Activated naive CD8-positive, alpha-beta T cell treated with anti-CD3 and anti-CD28 coated beads for 36 hours (primary cell): ENCODE data around the gene GATAD2A. TPM values are rescaled to one million over a fixed set of nuclear protein-coding genes. Genes with fewer than 3 reads are reported as not detected.

Experiments
- DNase-seq: peaks from one replicate; pipeline ENCODE4 v3.0.0; 2021
- H3K27ac Mint-ChIP-seq: one replicate; pipeline ENCODE4 v1.8.0; 2022; ENCODE audit warnings: mild to moderate bottlenecking, moderate library complexity, mixed read lengths
- H3K27me3 Mint-ChIP-seq: one replicate; pipeline ENCODE4 v1.8.0; 2022; ENCODE audit warnings: mild to moderate bottlenecking, mixed read lengths
- H3K36me3 Mint-ChIP-seq: one replicate; pipeline ENCODE4 v1.8.0; 2021; ENCODE audit warnings: mild to moderate bottlenecking, mixed read lengths
- H3K4me1 Mint-ChIP-seq: one replicate; pipeline ENCODE4 v1.8.0; 2021; ENCODE audit warnings: mixed read lengths
- H3K4me3 Mint-ChIP-seq: one replicate; pipeline ENCODE4 v1.8.0; 2022; ENCODE audit warnings: mild to moderate bottlenecking, moderate library complexity, mixed read lengths
- H3K9me3 Mint-ChIP-seq: one replicate; pipeline ENCODE4 v1.8.0; 2022; ENCODE audit warnings: mixed read lengths
- total RNA-seq, 2 experiments: library from RNA; stranded (reverse); gene quantifications; one replicate each; pipeline ENCODE4 v1.2.3, GENCODE V29; 2021

GATAD2A gene
- total RNA-seq, 2 experiments from 2014 or later: 196 to 202 TPM

- Mint-ChIP-seq H3K36me3 (peaks cover 22% of the 10 kb centered on the region), H3K9me3 (no peaks in the 10 kb centered on the region), H3K4me1 (peaks cover 27% of the 10 kb centered on the region), H3K27me3 (no peaks in the 10 kb centered on the region), H3K27ac (peak overlapping the region; percentile 38), H3K4me3 (no peak overlapping the region)
- DNase-seq: no peak
These were observed 117.7 kb downstream of the GATAD2A start for GRCh38 chr19:19523177-19523576.

GRCh38 chr19:19524053-19524452 is 118.6 kb downstream of the GATAD2A start:
- H3K4me1 Mint-ChIP-seq: peaks cover 27% of the 10 kb centered on the region
- no peaks in the 10 kb centered on the region for H3K27me3 Mint-ChIP-seq
- H3K36me3 Mint-ChIP-seq: peaks cover 22% of the 10 kb centered on the region
- no peak overlapping the region for H3K27ac Mint-ChIP-seq
- H3K9me3 Mint-ChIP-seq: no peaks in the 10 kb centered on the region
- no peak for DNase-seq
- no peak overlapping the region for H3K4me3 Mint-ChIP-seq

GRCh38 chr19:19525611-19526380 is 120.3 kb downstream of the GATAD2A start:
- no peaks in the 10 kb centered on the region for H3K27me3 Mint-ChIP-seq
- H3K27ac Mint-ChIP-seq: no peak overlapping the region
- DNase-seq: no peak
- peaks cover 7% of the 10 kb centered on the region for H3K36me3 Mint-ChIP-seq
- no peaks in the 10 kb centered on the region for H3K9me3 Mint-ChIP-seq
- no peak overlapping the region for H3K4me3 Mint-ChIP-seq
- H3K4me1 Mint-ChIP-seq: peaks cover 21% of the 10 kb centered on the region

- no peak for DNase-seq
- Mint-ChIP-seq H3K4me1 (peaks cover 17% of the 10 kb centered on the region), H3K27ac (no peak overlapping the region), H3K27me3 (no peaks in the 10 kb centered on the region), H3K4me3 (no peak overlapping the region), H3K36me3 (peaks cover 7% of the 10 kb centered on the region), H3K9me3 (no peaks in the 10 kb centered on the region)
These were observed 121.3 kb downstream of the GATAD2A start for GRCh38 chr19:19526581-19527370.

- Mint-ChIP-seq H3K27me3 (no peaks in the 10 kb centered on the region), H3K27ac (no peak overlapping the region), H3K36me3 (peaks cover 10% of the 10 kb centered on the region), H3K4me1 (peaks cover 19% of the 10 kb centered on the region), H3K4me3 (no peak overlapping the region), H3K9me3 (no peaks in the 10 kb centered on the region)
- DNase-seq: no peak
These were observed 121.8 kb downstream of the GATAD2A start for GRCh38 chr19:19527371-19527656.

- no peaks in the 10 kb centered on the region for H3K9me3 Mint-ChIP-seq
- H3K27ac Mint-ChIP-seq: no peak overlapping the region
- peaks cover 16% of the 10 kb centered on the region for H3K4me1 Mint-ChIP-seq
- peaks cover 7% of the 10 kb centered on the region for H3K36me3 Mint-ChIP-seq
- no peak overlapping the region for H3K4me3 Mint-ChIP-seq
- DNase-seq: no peak
- H3K27me3 Mint-ChIP-seq: no peaks in the 10 kb centered on the region
These were observed 122.5 kb downstream of the GATAD2A start for GRCh38 chr19:19527674-19528625.

GRCh38 chr19:19528721-19529490 is 123.4 kb downstream of the GATAD2A start, which contains the start of gene YJEFN3:
YJEFN3 (plus strand) TSS chr19:19528911; CDS start chr19:19528933, 22 bp downstream.
- H3K27me3 Mint-ChIP-seq: no peaks in the 10 kb centered on the region
- no peak for DNase-seq
- no peak within 1 kb of the TSS for H3K27ac Mint-ChIP-seq
- peaks cover 4% of the 10 kb centered on the region for H3K36me3 Mint-ChIP-seq
- peaks cover 14% of the 10 kb centered on the region for H3K4me1 Mint-ChIP-seq
- no peaks in the 10 kb centered on the region for H3K9me3 Mint-ChIP-seq
- H3K4me3 Mint-ChIP-seq: no peak within 1 kb of the TSS

GRCh38 chr19:19529783-19530422 is 124.4 kb downstream of the GATAD2A start:
- Mint-ChIP-seq H3K36me3 (peaks cover 4% of the 10 kb centered on the region), H3K4me1 (peaks cover 12% of the 10 kb centered on the region), H3K9me3 (no peaks in the 10 kb centered on the region), H3K27ac (no peak overlapping the region), H3K4me3 (no peak overlapping the region), H3K27me3 (no peaks in the 10 kb centered on the region)
- DNase-seq: no peak

GRCh38 chr19:19530423-19530804 is 124.9 kb downstream of the GATAD2A start:
- H3K9me3 Mint-ChIP-seq: no peaks in the 10 kb centered on the region
- peaks cover 4% of the 10 kb centered on the region for H3K36me3 Mint-ChIP-seq
- H3K27ac Mint-ChIP-seq: no peak overlapping the region
- DNase-seq: no peak
- H3K4me3 Mint-ChIP-seq: no peak overlapping the region
- H3K4me1 Mint-ChIP-seq: peaks cover 9% of the 10 kb centered on the region
- no peaks in the 10 kb centered on the region for H3K27me3 Mint-ChIP-seq

GRCh38 chr19:19530889-19531288 is 125.4 kb downstream of the GATAD2A start:
- Mint-ChIP-seq H3K36me3 (peaks cover 4% of the 10 kb centered on the region), H3K27me3 (no peaks in the 10 kb centered on the region), H3K4me3 (no peak overlapping the region), H3K9me3 (no peaks in the 10 kb centered on the region), H3K27ac (no peak overlapping the region), H3K4me1 (peaks cover 9% of the 10 kb centered on the region)
- no peak for DNase-seq

GRCh38 chr19:19531951-19532805 is 126.7 kb downstream of the GATAD2A start:
- H3K27ac Mint-ChIP-seq: peak overlapping the region; percentile 27
- H3K4me3 Mint-ChIP-seq: no peak overlapping the region
- H3K9me3 Mint-ChIP-seq: no peaks in the 10 kb centered on the region
- peaks cover 9% of the 10 kb centered on the region for H3K4me1 Mint-ChIP-seq
- DNase-seq: peak; percentile 86
- peaks cover 4% of the 10 kb centered on the region for H3K36me3 Mint-ChIP-seq
- H3K27me3 Mint-ChIP-seq: peaks cover 4% of the 10 kb centered on the region

GRCh38 chr19:19532806-19533701 is 127.6 kb downstream of the GATAD2A start:
- peaks cover 4% of the 10 kb centered on the region for H3K27me3 Mint-ChIP-seq
- H3K4me3 Mint-ChIP-seq: no peak overlapping the region
- no peak overlapping the region for H3K27ac Mint-ChIP-seq
- H3K36me3 Mint-ChIP-seq: peaks cover 3% of the 10 kb centered on the region
- no peak for DNase-seq
- no peaks in the 10 kb centered on the region for H3K9me3 Mint-ChIP-seq
- peaks cover 9% of the 10 kb centered on the region for H3K4me1 Mint-ChIP-seq
